NK-92 (cell line): ENCODE data around the gene NOC4L.

Experiments used
- DNase-seq: peaks from one replicate; lab custom pipeline; 2025; ENCODE audit not compliant: unreplicated experiment; lab: John Stamatoyannopoulos, UW

The NOC4L gene

GRCh38 chr12:132196038-132196872 lies 52.0 kb downstream of the NOC4L start:
- DNase-seq: no peak

DNA sequence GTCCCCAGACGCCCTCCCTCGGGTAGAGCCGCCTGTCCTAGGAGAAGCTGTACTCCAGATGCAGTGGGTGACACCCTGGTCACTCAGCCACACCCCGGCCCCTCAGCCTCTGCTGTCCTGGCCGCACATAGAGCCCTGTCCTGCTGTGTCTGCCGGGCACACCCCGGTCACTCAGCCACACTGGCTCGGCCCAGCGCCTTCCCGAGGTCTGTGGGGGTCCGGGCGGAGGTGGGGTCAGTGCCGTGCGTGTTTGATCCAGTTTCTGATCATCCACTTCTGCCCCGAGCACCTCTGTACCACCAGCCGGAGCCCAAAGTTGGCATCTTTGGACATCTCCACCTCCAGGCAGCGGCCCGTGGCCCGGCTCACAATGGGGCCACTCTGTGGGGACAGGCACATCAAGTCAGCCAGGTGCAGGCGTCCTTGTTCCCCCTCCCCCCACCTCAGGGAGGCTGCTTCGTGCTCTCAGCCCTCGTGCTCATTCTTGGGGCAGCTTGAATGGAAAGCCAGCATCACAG lies 52.7 kb downstream of the NOC4L start:
- no peak for DNase-seq

- DNase-seq: no peak
Observed at GRCh38 chr12:132197581-132198354, 53.5 kb downstream of the NOC4L start.

- no peak for DNase-seq
Observed at GRCh38 chr12:132199101-132199500, 54.8 kb downstream of the NOC4L start.

GRCh38 chr12:132199526-132200319 lies 55.5 kb downstream of the NOC4L start:
- no peak for DNase-seq

GRCh38 chr12:132200800-132201199 lies 56.5 kb downstream of the NOC4L start:
- no peak for DNase-seq

DNA sequence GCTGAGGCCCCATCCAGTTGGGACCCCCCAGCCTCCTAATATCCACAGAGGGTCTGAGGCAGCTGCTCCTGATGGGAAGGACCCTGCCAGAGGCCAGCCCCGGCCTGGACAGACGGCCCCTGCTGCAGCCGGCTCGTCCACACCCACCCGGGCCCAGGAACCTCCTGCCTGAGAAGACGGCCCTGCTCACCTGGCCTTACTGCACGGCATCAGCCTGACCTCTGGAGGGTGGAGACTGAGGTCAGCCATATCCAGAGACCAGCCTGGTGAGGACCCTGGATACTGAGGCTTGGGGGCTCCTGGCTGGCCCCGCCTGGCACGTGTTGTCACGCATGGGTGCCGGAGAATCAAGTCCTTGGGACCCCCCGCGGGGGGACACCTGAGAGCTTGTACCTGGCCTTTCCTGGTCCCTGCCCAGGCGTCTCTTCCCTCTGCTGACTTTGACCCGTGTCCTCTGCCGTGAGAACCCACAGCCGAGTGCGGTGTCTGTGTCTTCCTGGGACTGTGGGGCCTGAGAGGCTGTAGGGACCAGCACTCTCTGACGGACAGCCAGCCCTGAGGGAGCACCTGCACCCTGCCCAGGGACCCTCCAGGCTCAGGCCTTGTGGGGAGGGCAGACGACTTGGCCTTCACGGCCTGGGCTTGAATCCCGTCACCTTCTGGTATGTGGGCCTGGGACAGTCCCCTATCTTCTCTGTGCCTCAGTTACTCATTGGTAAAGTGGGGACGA lies 57.3 kb downstream of the NOC4L start:
- DNase-seq: no peak
